GM18526 (cell line): ENCODE measurements around the gene CLCN5.

Source experiments
- POLR2A ChIP-seq: IDR thresholded peaks from 3 replicates; pipeline ENCODE4 v1.6.1; 2011; ENCODE audit not compliant: insufficient read length; ENCODE audit errors: extremely low read depth

The CLCN5 gene

DNA sequence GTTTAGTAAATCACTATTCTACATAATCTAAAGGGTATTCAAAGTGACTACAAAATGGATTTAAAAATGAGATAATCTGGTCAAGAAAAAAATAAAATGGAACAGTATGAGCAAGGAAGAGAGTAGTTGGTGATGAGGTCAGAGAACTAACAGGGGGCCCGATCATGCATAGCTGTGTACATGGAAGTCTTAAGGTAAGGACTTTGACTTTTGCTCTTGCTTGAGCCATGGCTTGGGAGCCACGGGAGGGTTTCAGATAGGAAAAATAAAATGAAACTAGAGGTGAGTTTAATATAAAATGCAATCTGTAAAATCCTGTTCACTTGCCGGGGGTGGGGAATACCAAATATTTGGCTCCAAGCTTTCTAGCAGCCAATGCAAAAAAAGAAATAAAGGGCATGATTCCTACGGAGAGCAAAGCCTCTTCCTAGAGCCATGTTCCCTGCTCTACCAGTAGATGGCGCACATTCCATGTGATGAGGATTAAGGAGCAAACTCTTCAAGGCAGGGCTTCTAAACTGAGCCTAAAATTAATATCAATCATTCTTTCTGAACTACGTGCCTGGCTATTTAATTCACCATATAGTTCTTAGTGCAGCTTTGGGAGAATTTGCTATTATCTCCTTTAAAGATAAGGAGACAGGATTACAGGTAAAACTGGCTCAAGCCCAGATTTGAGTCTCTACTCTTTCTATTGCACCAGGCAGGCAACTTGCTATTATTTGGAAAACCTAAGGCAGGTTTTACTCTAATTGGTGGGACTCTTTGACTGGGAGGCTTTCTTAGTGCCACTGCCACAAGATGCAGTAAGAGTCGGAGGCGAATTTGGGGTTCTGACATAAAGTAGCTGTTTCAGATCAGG lies 6.8 kb upstream of the CLCN5 start:
- no peak for TF ChIP-seq POLR2A

DNA sequence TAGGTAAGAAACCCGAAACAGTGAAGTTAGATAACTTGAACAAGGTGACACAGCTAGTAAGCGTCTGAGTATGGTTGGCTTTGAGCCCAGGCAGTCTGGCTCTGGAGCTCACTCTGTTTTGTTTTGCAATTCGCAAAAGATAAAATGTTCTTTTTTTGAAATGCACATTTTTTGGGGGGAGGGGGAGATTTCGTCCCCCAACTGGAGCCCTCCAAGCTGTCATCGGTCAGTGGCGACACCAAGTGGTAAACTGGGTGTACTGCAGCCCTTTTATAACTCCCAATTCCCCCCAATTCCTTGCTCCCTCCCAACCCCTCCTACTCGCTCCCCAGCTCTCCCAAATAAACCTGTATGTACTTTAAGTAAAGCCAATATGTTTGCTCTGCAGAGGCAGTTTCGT lies 2.8 kb upstream of the CLCN5 start:
- TF ChIP-seq POLR2A = no peak

DNA sequence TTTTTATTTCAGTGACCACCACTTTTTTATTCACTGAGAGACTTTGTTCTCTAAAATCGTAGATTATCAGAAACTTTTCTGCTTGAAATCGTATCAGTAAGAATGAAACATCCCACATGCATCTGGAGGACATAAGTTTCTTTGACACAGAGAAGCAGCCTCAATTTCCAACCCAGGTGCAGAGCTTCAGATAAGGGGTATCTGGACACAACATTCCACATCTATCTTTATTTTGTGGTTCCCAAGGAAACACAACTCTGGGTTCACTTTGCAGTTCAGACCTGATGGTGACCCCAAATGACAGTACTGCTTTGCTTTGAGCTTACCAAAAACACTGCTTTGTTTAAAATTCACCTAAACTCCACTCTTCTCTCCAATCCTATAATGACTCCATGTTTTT lies 1.3 kb upstream of the CLCN5 start:
- TF ChIP-seq POLR2A = no peak

- no peak for TF ChIP-seq POLR2A
Measured at GRCh38 chrX:49925176-49925575, 2.8 kb downstream of the CLCN5 start.

DNA sequence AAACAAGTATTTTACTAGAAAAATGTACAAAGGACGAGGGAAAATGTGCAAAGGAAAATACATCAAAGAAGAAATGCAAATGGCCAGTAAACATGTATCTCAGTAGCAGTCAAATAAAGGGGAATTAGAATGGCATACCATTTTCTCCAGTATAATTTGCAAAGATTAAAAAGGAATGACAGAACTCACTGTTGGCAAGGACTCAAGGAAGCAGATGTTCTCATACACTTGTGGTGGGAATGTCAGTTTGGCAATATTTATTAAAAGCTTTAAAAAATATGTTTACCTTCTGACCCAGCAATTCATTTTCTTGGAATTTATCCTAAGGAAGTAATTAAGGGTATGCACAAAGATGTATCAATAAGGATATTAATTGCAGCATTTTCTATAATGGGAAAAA lies 7.6 kb downstream of the CLCN5 start:
- TF ChIP-seq POLR2A = no peak

DNA sequence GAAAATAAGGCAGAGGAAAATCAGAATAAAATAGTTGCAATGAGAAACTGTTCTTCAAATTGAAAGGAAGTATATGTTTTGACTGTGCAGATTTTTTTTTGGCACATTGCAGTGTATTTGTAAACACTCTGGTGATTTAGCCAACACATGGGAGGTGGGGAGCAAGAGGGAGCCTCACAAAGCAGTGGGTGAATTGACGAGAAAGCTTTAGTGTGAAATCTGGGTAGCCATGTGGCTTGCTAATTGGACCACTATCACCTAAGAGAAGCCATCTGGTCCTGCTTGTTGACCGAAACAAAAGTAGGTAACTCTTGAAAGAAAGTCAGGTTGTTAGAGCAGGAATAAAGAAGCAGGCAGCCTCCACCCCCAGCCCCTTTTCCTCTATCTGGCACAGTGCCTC lies 10.4 kb downstream of the CLCN5 start:
- no peak for TF ChIP-seq POLR2A

GRCh38 chrX:49934148-49934547 lies 11.8 kb downstream of the CLCN5 start:
- TF ChIP-seq POLR2A = no peak

- no peak for TF ChIP-seq POLR2A
Measured at GRCh38 chrX:49934729-49935128, 12.3 kb downstream of the CLCN5 start.

GRCh38 chrX:49947781-49948180 lies 25.4 kb downstream of the CLCN5 start:
- TF ChIP-seq POLR2A = no peak

GRCh38 chrX:49949961-49950360 lies 27.6 kb downstream of the CLCN5 start:
- no peak for TF ChIP-seq POLR2A

DNA sequence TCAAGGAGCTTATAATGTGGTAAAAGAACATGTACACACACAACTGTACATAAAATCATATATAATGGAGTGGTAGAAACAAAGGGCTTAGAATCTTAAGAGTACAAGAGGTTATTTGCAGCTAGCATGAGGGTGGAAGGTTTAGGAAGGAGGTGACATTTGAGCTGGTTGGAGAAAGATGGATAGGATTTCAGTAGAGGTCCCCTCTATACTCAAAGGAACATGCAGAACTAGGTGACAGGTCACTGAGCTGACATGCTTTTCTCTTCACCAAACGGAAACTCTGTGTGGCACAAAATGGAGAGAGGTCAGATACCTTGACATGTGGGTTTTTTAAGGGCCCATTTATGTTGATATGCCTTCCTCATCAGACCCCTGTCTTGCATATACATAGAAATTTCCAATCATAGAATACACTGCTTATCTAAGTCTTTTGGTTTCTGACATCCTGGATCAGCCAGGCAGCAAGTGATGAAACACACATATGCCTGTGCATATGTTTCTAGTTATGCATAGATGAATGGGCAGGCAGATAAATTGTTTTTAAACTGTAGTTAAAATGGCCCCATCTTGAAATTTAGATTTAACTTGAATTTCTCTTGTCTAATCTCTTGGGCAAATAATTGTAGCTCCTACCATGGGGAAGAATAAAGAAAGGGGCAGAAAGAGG lies 29.3 kb downstream of the CLCN5 start:
- TF ChIP-seq POLR2A = no peak

DNA sequence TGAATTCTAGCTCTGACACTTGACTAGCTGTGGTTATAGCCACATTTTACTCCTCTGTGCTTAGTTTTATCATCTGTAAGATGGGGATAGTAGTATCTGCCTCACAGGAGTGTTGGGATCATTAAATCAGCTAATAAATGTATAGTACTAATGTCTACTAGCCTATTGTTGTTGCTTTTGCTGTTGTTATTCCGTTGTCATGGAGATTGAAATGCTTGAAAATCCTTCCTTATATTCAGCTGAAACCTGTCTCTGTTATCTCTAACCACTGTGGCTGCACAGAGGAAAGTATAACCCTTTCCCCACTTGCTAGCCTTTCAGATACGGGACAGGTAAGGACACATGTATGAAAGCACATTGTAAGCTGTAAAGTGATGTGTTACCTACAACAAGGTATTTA lies 33.9 kb downstream of the CLCN5 start:
- TF ChIP-seq POLR2A = no peak

GRCh38 chrX:49958727-49959485 lies 36.5 kb downstream of the CLCN5 start:
- TF ChIP-seq POLR2A = no peak

DNA sequence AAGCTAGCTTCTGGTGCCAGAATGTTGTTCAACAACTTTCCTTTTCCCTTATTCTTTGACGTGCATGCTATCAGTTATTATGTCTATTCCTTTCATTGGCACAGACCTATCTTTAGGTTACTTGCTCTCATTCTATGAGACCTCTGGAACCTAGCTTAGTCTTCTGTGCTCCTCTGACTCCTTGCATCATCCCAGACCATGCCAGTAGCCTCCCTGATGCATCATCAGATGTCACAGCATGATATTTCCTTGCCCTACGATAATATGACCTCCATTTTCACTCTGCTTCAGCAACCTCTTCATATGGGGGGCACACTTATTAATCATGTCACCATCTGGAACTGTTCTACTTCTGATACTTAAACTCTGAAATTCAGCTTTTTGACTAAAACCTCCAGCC lies 37.2 kb downstream of the CLCN5 start:
- TF ChIP-seq POLR2A = no peak

GRCh38 chrX:49960061-49960460 lies 37.7 kb downstream of the CLCN5 start:
- no peak for TF ChIP-seq POLR2A

GRCh38 chrX:49970674-49971073 lies 48.3 kb downstream of the CLCN5 start:
- no peak for TF ChIP-seq POLR2A
